DOHH2 (cell line): ENCODE measurements around the gene VSTM2L.

Experiments
- H3F3A ChIP-seq: fragments of 200-600 bp; sonication (generic), shearing (Covaris generic); 2 replicates; pipeline ENCODE4 v1.6.0; 2016; ENCODE audit warnings: antibody characterized with exemption, mild to moderate bottlenecking; ENCODE audit not compliant: control insufficient read depth, insufficient read depth
- H3K27ac ChIP-seq: fragments of 200-600 bp; sonication (generic); 2 replicates; pipeline ENCODE4 v1.5.1; 2014; ENCODE audit warnings: low read depth, mild to moderate bottlenecking, low read length, moderate library complexity
- H3K27me3 ChIP-seq: fragments of 200-600 bp; sonication (generic); 2 replicates; pipeline ENCODE4 v1.6.1; 2014; ENCODE audit warnings: mild to moderate bottlenecking, low read length, mixed read lengths; ENCODE audit not compliant: control insufficient read depth
- H3K36me3 ChIP-seq: fragments of 200-600 bp; sonication (generic); 2 replicates; pipeline ENCODE4 v1.6.1; 2014; ENCODE audit warnings: mild to moderate bottlenecking, low read length, moderate library complexity, mixed read lengths; ENCODE audit not compliant: control insufficient read depth
- H3K4me1 ChIP-seq: fragments of 200-600 bp; sonication (generic); 2 replicates; pipeline ENCODE4 v1.6.1; 2014; ENCODE audit warnings: mild to moderate bottlenecking, low read length, mixed read lengths; ENCODE audit not compliant: control insufficient read depth
- H3K4me2 ChIP-seq: fragments of 200-600 bp; sonication (generic); 2 replicates; pipeline ENCODE4 v1.6.0; 2014; ENCODE audit warnings: mild to moderate bottlenecking, low read length, moderate library complexity
- H3K4me3 ChIP-seq: fragments of 200-600 bp; sonication (generic); 2 replicates; pipeline ENCODE4 v1.5.1; 2014; ENCODE audit warnings: mild to moderate bottlenecking, low read length, mixed read lengths
- H3K79me2 ChIP-seq: fragments of 200-600 bp; sonication (generic); 2 replicates; pipeline ENCODE4 v1.6.1; 2014; ENCODE audit warnings: mild to moderate bottlenecking, low read length, mixed read lengths; ENCODE audit not compliant: control insufficient read depth
- H3K9me2 ChIP-seq: fragments of 200-600 bp; sonication (generic); replicated peaks from 2 replicates; pipeline ENCODE4 v1.6.1; 2014; ENCODE audit warnings: mild to moderate bottlenecking, low read length, mixed read lengths; ENCODE audit not compliant: control insufficient read depth
- H3K9me3 ChIP-seq: fragments of 200-600 bp; sonication (generic); 2 replicates; pipeline ENCODE4 v1.6.1; 2014; ENCODE audit warnings: antibody characterized with exemption, low read length, mixed read lengths; ENCODE audit not compliant: control insufficient read depth, insufficient read depth
- H4K20me1 ChIP-seq: fragments of 200-600 bp; sonication (generic); 2 replicates; pipeline ENCODE4 v1.6.0; 2014; ENCODE audit warnings: low read depth, mild to moderate bottlenecking, antibody characterized with exemption, low read length, moderate library complexity; ENCODE audit not compliant: control insufficient read depth, insufficient read depth
- CTCF ChIP-seq: fragments of 200-600 bp; sonication (generic); IDR thresholded peaks from one replicate; pipeline ENCODE4 v1.5.1; 2014; ENCODE audit warnings: antibody characterized with exemption, mild to moderate bottlenecking, low read depth, low read length; ENCODE audit not compliant: poor library complexity, severe bottlenecking
- EZH2phosphoT487 ChIP-seq: fragments of 200-600 bp; sonication (generic); IDR thresholded peaks from 2 replicates; pipeline ENCODE4 v1.6.1; 2017; ENCODE audit warnings: borderline replicate concordance, mild to moderate bottlenecking, antibody characterized with exemption, low read length, moderate library complexity, mixed read lengths

VSTM2L gene

DNA sequence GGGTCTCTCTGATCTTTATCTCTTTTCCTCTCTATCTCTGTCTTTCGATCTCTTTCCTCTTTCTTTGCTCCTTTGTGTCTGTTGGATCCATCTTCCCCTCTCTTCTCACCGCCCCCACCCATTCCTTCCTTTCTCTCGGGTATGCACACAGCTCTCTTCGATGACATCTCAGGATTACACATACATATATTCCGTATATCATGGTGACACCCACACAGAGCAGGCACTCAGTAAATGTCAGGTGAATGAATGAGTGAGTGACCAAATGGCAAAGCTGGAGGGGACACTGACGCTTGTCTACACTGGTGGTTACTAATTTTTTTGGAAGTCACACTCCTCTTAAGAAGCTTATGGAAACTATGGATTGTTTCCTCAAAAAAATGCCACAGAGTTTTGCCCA, 9.9 kb downstream of the VSTM2L start:
- Histone ChIP-seq H3K36me3 (no peaks in the 10 kb centered on the region), H3K9me3 (no peaks in the 10 kb centered on the region), H3K9me2 (no peaks in the 10 kb centered on the region), H3K4me1 (peaks cover 8% of the 10 kb centered on the region), H4K20me1 (no peaks in the 10 kb centered on the region), H3K4me3 (no peak overlapping the region), H3K27ac (no peak overlapping the region), H3F3A (no peaks in the 10 kb centered on the region), H3K27me3 (peaks cover 26% of the 10 kb centered on the region), H3K4me2 (no peak overlapping the region), H3K79me2 (no peaks in the 10 kb centered on the region)
- TF ChIP-seq CTCF (no peak), EZH2phosphoT487 (no peak)

GRCh38 chr20:37913567-37914366, 10.8 kb downstream of the VSTM2L start:
- H3K27me3 ChIP-seq, result peaks cover 30% of the 10 kb centered on the region
- peaks cover 8% of the 10 kb centered on the region for H3K4me1 ChIP-seq

GRCh38 chr20:37914367-37914671, 11.4 kb downstream of the VSTM2L start:
- Histone ChIP-seq H3K9me2 (no peaks in the 10 kb centered on the region), H3K79me2 (no peaks in the 10 kb centered on the region), H3K4me1 (peaks cover 8% of the 10 kb centered on the region), H3F3A (no peaks in the 10 kb centered on the region), H3K9me3 (no peaks in the 10 kb centered on the region), H3K4me2 (peak overlapping the region; percentile 24; the same call in 1 of the 2 replicates), H3K36me3 (no peaks in the 10 kb centered on the region), H4K20me1 (no peaks in the 10 kb centered on the region; the same call in 1 of the 2 replicates), H3K4me3 (no peak overlapping the region), H3K27ac (no peak overlapping the region), H3K27me3 (peaks cover 30% of the 10 kb centered on the region)
- no peak for TF ChIP-seq CTCF
- no peak for TF ChIP-seq EZH2phosphoT487

More at GRCh38 chr20:37913567-37914366, 10.8 kb downstream of the VSTM2L start:
- no peak overlapping the region for H3K4me2 ChIP-seq
- H3K36me3 ChIP-seq, result no peaks in the 10 kb centered on the region
- H3K79me2 ChIP-seq, result no peaks in the 10 kb centered on the region
- no peak overlapping the region for H3K27ac ChIP-seq
- no peak overlapping the region for H3K4me3 ChIP-seq
- H3K9me2 ChIP-seq, result no peaks in the 10 kb centered on the region
- no peaks in the 10 kb centered on the region for H3K9me3 ChIP-seq
- no peaks in the 10 kb centered on the region for H3F3A ChIP-seq
- no peaks in the 10 kb centered on the region; the same call in 1 of the 2 replicates for H4K20me1 ChIP-seq
- TF ChIP-seq EZH2phosphoT487, result no peak
- no peak for TF ChIP-seq CTCF
